HG03139 (cell line): ENCODE measurements around the gene DDX50.
A peak's percentile ranks its signal among the peaks of the same experiment; 100 is the strongest.
"Not testable (repeated sequence)": the region's sequence is repeated elsewhere in the genome, so short reads cannot be mapped to it uniquely, and the experiment has no call there.

Experiments
- ATAC-seq: cut with Tn5 transposase; IDR thresholded peaks from one replicate; pipeline ENCODE4 v1.9.1; 2021; ENCODE audit not compliant: unreplicated experiment

The DDX50 gene

GRCh38 chr10:68901105-68901927, at the start of gene DDX50:
Gene DDX50, plus strand, starts transcription at chr10:68901315. Its CDS starts 70 bp downstream, at chr10:68901385.
- peak; percentile 97 for ATAC-seq

GRCh38 chr10:68856352-68856751, 44.8 kb upstream of the DDX50 start:
- ATAC-seq = no peak

GRCh38 chr10:68857005-68857404, 44.1 kb upstream of the DDX50 start:
- ATAC-seq = no peak

- no peak for ATAC-seq
Measured at GRCh38 chr10:68861253-68861652, 39.9 kb upstream of the DDX50 start.

GRCh38 chr10:68864611-68865010, 36.5 kb upstream of the DDX50 start:
- no peak for ATAC-seq

GRCh38 chr10:68868173-68868572, 32.9 kb upstream of the DDX50 start:
- not testable (repeated sequence) for ATAC-seq

GRCh38 chr10:68869623-68870022, 31.5 kb upstream of the DDX50 start:
- ATAC-seq = no peak

GRCh38 chr10:68870061-68870460, 31.1 kb upstream of the DDX50 start:
- no peak for ATAC-seq

- no peak for ATAC-seq
Measured at GRCh38 chr10:68870545-68871104, 30.5 kb upstream of the DDX50 start.

GRCh38 chr10:68871105-68871711, 29.9 kb upstream of the DDX50 start:
- ATAC-seq = no peak

- ATAC-seq = no peak
Measured at GRCh38 chr10:68871731-68872342, 29.3 kb upstream of the DDX50 start.

GRCh38 chr10:68876246-68877138, 24.6 kb upstream of the DDX50 start:
- no peak for ATAC-seq

- ATAC-seq = no peak
Measured at GRCh38 chr10:68877482-68878110, 23.5 kb upstream of the DDX50 start.

- no peak for ATAC-seq
Measured at GRCh38 chr10:68878496-68878895, 22.6 kb upstream of the DDX50 start.

GRCh38 chr10:68879628-68880027, 21.5 kb upstream of the DDX50 start:
- no peak for ATAC-seq

GRCh38 chr10:68880181-68880580, 20.9 kb upstream of the DDX50 start:
- no peak for ATAC-seq

- no peak for ATAC-seq
Measured at GRCh38 chr10:68895041-68895440, 6.1 kb upstream of the DDX50 start.

- ATAC-seq = no peak
Measured at GRCh38 chr10:68897336-68897741, 3.8 kb upstream of the DDX50 start.

- ATAC-seq = no peak
Measured at GRCh38 chr10:68899186-68899745, 1.8 kb upstream of the DDX50 start.
